Mononuclear cell (primary cell): Measurements from ENCODE around the gene TYROBP. TPM values are rescaled to one million over a fixed set of nuclear protein-coding genes. Genes with fewer than 3 reads are reported as not detected.
A peak's percentile ranks its signal among the peaks of the same experiment; 100 is the strongest.

Experiments
- H3K27me3 ChIP-seq: 2 replicates; pipeline ENCODE4 v1.6.0; 2011; ENCODE audit warnings: low read length, control low read depth; ENCODE audit not compliant: insufficient read depth
- H3K4me1 ChIP-seq: 2 replicates; pipeline ENCODE4 v1.5.1; 2011; ENCODE audit warnings: mild to moderate bottlenecking, low read length, control low read depth; ENCODE audit not compliant: insufficient read depth
- H3K4me3 ChIP-seq: 2 replicates; pipeline ENCODE4 v1.5.1; 2011; ENCODE audit warnings: mild to moderate bottlenecking, low read length, moderate library complexity
- H3K9me3 ChIP-seq: 2 replicates; pipeline ENCODE4 v1.5.1; 2011; ENCODE audit warnings: low read depth, mild to moderate bottlenecking, control low read depth, low read length
- total RNA-seq: library from RNA; depleted of rRNA; stranded (reverse); fragments of >200 nt; gene quantifications from one replicate; pipeline ENCODE4 v1.2.3, GENCODE V29; 2012

The TYROBP gene
- total RNA-seq, 1 donor, result 286 TPM

GRCh38 chr19:35859414-35859813, 48.7 kb downstream of the TYROBP start:
- Histone ChIP-seq H3K27me3 (peaks cover 53% of the 10 kb centered on the region), H3K4me1 (peaks cover 15% of the 10 kb centered on the region), H3K9me3 (no peaks in the 10 kb centered on the region), H3K4me3 (no peak overlapping the region)

- H3K9me3 ChIP-seq, result no peaks in the 10 kb centered on the region
- H3K4me3 ChIP-seq, result no peak overlapping the region
- peaks cover 53% of the 10 kb centered on the region for H3K27me3 ChIP-seq
- peaks cover 15% of the 10 kb centered on the region for H3K4me1 ChIP-seq
These were observed 49.8 kb downstream of the TYROBP start for GRCh38 chr19:35858311-35858710.

- Histone ChIP-seq H3K4me3 (peak within 1 kb of the TSS; percentile 24), H3K4me1 (peaks cover 15% of the 10 kb centered on the region), H3K27me3 (peaks cover 50% of the 10 kb centered on the region), H3K9me3 (no peaks in the 10 kb centered on the region)
These were observed 51.4 kb downstream of the TYROBP start, which contains the start of gene KIRREL2 for GRCh38 chr19:35856546-35857149. Gene KIRREL2, plus strand, starts transcription at chr19:35856911. Its CDS starts 209 bp downstream, at chr19:35857120.

Other genes starting within 250 kb of the TYROBP start
- gene UPK1A, start 241.8 kb downstream of the TYROBP start, total RNA-seq, result not detected
- 0.42 TPM for gene ZBTB32, start 203.7 kb downstream of the TYROBP start, total RNA-seq
- 10.8 TPM for gene KMT2B, start 190.3 kb downstream of the TYROBP start, total RNA-seq
- 8.7 TPM for gene IGFLR1, start 165.8 kb downstream of the TYROBP start, total RNA-seq
- 18.4 TPM for gene U2AF1L4, start 162.9 kb downstream of the TYROBP start, total RNA-seq
- gene PSENEN, start 162.6 kb downstream of the TYROBP start, total RNA-seq, result 8.0 TPM
- gene LIN37, start 159.7 kb downstream of the TYROBP start, total RNA-seq, result 1.9 TPM
- not detected for gene HSPB6, start 151.3 kb downstream of the TYROBP start, total RNA-seq
- gene PROSER3, start 150.1 kb downstream of the TYROBP start, total RNA-seq, result 5.1 TPM
- 4.1 TPM for gene ARHGAP33, start 132.7 kb downstream of the TYROBP start, total RNA-seq
- gene PRODH2, start 95.5 kb downstream of the TYROBP start, total RNA-seq, result not detected
- not detected for gene NPHS1, start 55.8 kb downstream of the TYROBP start, total RNA-seq
- 0.10 TPM for gene KIRREL2, start 51.4 kb downstream of the TYROBP start, total RNA-seq
- not detected for gene APLP1, start 39.7 kb downstream of the TYROBP start, total RNA-seq
- 128 TPM for gene NFKBID, start 7.8 kb downstream of the TYROBP start, total RNA-seq
- 58.1 TPM for gene HCST, start 5.8 kb downstream of the TYROBP start, total RNA-seq
- gene LRFN3, start 28.1 kb upstream of the TYROBP start, total RNA-seq, result 1.3 TPM
- 8.3 TPM for gene SDHAF1, start 86.9 kb upstream of the TYROBP start, total RNA-seq
- gene SYNE4, start 100.5 kb upstream of the TYROBP start, total RNA-seq, result 0.10 TPM
- 6.6 TPM for gene ALKBH6, start 105.9 kb upstream of the TYROBP start, total RNA-seq
- 0.10 TPM for gene CLIP3, start 124.6 kb upstream of the TYROBP start, total RNA-seq
- 0.42 TPM for gene THAP8, start 146.0 kb upstream of the TYROBP start, total RNA-seq
- 1.4 TPM for gene WDR62, start 146.6 kb upstream of the TYROBP start, total RNA-seq
- gene OVOL3, start 202.8 kb upstream of the TYROBP start, total RNA-seq, result not detected
- 12.8 TPM for gene POLR2I, start 206.6 kb upstream of the TYROBP start, total RNA-seq
- gene TBCB, start 207.2 kb upstream of the TYROBP start, total RNA-seq, result 54.4 TPM
- 227 TPM for gene CAPNS1, start 231.8 kb upstream of the TYROBP start, total RNA-seq
- gene COX7A1, start 244.2 kb upstream of the TYROBP start, total RNA-seq, result not detected